Measurements from ENCODE around the gene OBSCN.

GRCh38 chr1:228242409-228242808, 34.6 kb downstream of the OBSCN start:
- TF ChIP-seq POLR2A (IDR thresholded peaks at IDR 0.05) (no peak), CTCF (IDR thresholded peaks at IDR 0.05) (no peak), POLR2AphosphoS5 (IDR thresholded peaks at IDR 0.05) (no peak)

All from suprapubic skin (tissue), 4 donors.